KMS-11 (cell line): ENCODE measurements around the gene IPPK.

Experiments
- H2AFZ ChIP-seq: fragments of 200-600 bp; sonication (generic); 2 replicates; pipeline ENCODE4 v1.6.1; 2016; ENCODE audit warnings: antibody characterized with exemption, mixed run types, low read depth
- H3K27ac ChIP-seq: fragments of 200-600 bp; sonication (generic); 2 replicates; pipeline ENCODE4 v1.6.1; 2016; ENCODE audit warnings: mild to moderate bottlenecking, mixed run types
- H3K27me3 ChIP-seq: fragments of 200-600 bp; sonication (generic); 2 replicates; pipeline ENCODE4 v1.6.1; 2017; ENCODE audit warnings: mild to moderate bottlenecking, low read depth, mixed run types, moderate library complexity; ENCODE audit not compliant: insufficient read depth
- H3K36me3 ChIP-seq: fragments of 200-600 bp; sonication (generic); 2 replicates; pipeline ENCODE4 v1.6.1; 2017; ENCODE audit warnings: mild to moderate bottlenecking, mixed run types; ENCODE audit not compliant: insufficient read depth
- H3K4me1 ChIP-seq: fragments of 200-600 bp; sonication (generic); 2 replicates; pipeline ENCODE4 v1.6.1; 2016; ENCODE audit warnings: mild to moderate bottlenecking, low read depth, mixed run types; ENCODE audit not compliant: poor library complexity, severe bottlenecking
- H3K4me2 ChIP-seq: fragments of 200-600 bp; sonication (generic); 2 replicates; pipeline ENCODE4 v1.7.0; 2016; ENCODE audit warnings: mild to moderate bottlenecking, mixed run types
- H3K4me3 ChIP-seq: fragments of 200-600 bp; sonication (generic); IDR thresholded peaks from 2 replicates; pipeline ENCODE4 v1.6.1; 2017; ENCODE audit warnings: low read depth, low read length, mixed read lengths; ENCODE audit not compliant: insufficient read depth
- H3K79me2 ChIP-seq: fragments of 200-600 bp; sonication (generic); 2 replicates; pipeline ENCODE4 v1.6.1; 2016; ENCODE audit warnings: low read depth, mixed run types; ENCODE audit not compliant: insufficient read depth
- H3K9ac ChIP-seq: fragments of 200-600 bp; sonication (generic); 2 replicates; pipeline ENCODE4 v1.6.1; 2016; ENCODE audit warnings: mild to moderate bottlenecking, mixed run types
- H4K20me1 ChIP-seq: fragments of 200-600 bp; sonication (generic); 2 replicates; pipeline ENCODE4 v1.6.1; 2016; ENCODE audit warnings: mild to moderate bottlenecking, mixed run types; ENCODE audit not compliant: insufficient read depth
- TF ChIP-seq, protein P1 (sequence below): fragments of 200-600 bp; sonication (generic); conservative IDR thresholded peaks from 2 replicates; pipeline ENCODE4 v1.6.1; 2017; ENCODE audit warnings: low read depth, mild to moderate bottlenecking, antibody characterized with exemption, low read length, moderate library complexity, mixed read lengths

IPPK gene

DNA sequence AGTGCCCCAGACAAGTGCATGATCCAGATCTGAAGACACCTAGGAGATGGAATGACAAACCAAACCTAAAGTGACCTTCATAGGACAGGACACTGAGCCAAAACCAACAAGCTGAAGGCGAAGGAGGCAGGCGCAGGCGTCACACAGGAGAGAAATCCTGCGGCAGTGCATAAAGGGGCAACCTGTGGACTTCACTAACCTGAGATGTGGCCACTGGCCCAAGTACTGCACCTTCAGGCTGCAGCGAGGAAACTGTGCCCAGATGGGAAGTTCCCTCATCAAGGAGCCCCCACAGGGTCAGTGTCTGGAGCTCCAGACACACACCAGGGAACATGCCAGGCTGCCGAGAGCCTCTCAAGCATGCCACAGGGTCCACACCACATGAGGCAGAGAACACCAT lies 3.7 kb downstream of the IPPK start:
- Histone ChIP-seq H3K79me2 (peaks cover 84% of the 10 kb centered on the region), H4K20me1 (no peaks in the 10 kb centered on the region), H3K27ac (no peak overlapping the region), H3K4me2 (no peak overlapping the region), H3K9ac (no peak overlapping the region), H2AFZ (no peak overlapping the region), H3K4me1 (peaks cover 21% of the 10 kb centered on the region), H3K4me3 (no peak overlapping the region), H3K27me3 (no peaks in the 10 kb centered on the region), H3K36me3 (no peaks in the 10 kb centered on the region)
- TF ChIP-seq, protein P1, sequence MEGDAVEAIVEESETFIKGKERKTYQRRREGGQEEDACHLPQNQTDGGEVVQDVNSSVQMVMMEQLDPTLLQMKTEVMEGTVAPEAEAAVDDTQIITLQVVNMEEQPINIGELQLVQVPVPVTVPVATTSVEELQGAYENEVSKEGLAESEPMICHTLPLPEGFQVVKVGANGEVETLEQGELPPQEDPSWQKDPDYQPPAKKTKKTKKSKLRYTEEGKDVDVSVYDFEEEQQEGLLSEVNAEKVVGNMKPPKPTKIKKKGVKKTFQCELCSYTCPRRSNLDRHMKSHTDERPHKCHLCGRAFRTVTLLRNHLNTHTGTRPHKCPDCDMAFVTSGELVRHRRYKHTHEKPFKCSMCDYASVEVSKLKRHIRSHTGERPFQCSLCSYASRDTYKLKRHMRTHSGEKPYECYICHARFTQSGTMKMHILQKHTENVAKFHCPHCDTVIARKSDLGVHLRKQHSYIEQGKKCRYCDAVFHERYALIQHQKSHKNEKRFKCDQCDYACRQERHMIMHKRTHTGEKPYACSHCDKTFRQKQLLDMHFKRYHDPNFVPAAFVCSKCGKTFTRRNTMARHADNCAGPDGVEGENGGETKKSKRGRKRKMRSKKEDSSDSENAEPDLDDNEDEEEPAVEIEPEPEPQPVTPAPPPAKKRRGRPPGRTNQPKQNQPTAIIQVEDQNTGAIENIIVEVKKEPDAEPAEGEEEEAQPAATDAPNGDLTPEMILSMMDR, result no peak

DNA sequence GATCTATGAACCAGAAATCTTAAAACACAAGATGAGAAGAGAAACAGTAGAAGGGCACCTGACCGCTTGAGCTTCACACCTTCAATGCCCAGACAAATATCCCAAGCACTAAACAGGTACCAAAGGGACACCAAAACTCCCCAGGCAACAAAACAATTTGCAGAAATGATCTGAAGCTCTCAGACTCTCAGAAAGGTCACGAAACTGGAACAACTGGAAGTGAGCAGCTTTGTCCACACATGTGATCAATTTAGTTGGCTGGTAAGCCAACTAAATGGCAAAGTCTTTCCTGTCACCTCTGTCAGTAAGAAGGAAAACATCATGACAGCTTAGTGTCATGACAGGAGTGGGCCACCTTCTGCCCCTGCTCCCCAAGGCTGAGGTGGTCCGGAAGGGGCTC lies 4.1 kb downstream of the IPPK start:
- TF ChIP-seq, protein P1, result no peak
- Histone ChIP-seq H3K79me2 (peaks cover 88% of the 10 kb centered on the region), H2AFZ (no peak overlapping the region), H3K27ac (no peak overlapping the region), H3K4me3 (no peak overlapping the region), H3K27me3 (no peaks in the 10 kb centered on the region), H3K36me3 (no peaks in the 10 kb centered on the region), H3K4me2 (no peak overlapping the region), H4K20me1 (no peaks in the 10 kb centered on the region), H3K4me1 (peaks cover 21% of the 10 kb centered on the region), H3K9ac (no peak overlapping the region)

DNA sequence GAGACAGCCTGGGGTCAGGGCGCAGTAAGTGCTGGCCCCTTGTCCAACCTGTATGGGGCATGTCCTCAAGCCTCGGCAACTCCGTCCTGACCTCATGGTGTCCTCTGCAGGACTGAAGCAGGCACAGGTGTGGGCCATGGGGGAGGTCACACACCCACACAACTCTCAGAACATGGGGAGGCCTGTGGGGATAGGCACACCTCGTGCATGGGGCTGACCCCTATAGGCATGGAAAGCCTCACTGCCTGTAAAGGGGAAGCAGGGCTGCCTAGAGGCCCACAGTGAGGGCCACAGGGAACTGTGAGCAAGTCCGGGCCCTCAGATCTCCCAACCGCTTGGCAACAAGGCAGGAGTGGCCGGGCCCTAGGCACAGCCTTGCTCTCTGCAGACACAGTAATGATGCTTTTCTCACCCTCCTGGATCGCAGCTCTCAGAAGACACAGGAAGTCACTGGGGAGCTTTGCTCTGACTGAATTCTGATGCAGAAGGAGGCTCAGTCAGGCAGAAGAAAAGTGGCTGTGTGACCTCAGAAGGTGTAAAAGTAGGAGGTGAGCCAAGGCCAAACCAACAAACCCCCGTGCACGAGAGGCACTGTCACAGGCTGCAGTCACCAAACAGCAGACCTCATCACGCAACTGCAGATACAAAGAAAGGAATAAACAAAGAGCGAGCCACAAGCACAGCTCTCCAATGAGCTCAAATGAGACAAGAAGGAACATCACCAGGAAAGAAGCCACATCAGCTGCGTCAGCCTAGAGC lies 5.4 kb downstream of the IPPK start:
- Histone ChIP-seq H3K27ac (no peak overlapping the region), H3K36me3 (no peaks in the 10 kb centered on the region), H3K79me2 (peaks cover 89% of the 10 kb centered on the region), H4K20me1 (no peaks in the 10 kb centered on the region), H3K4me1 (peaks cover 21% of the 10 kb centered on the region), H3K9ac (no peak overlapping the region), H3K4me3 (no peak overlapping the region), H3K4me2 (no peak overlapping the region), H2AFZ (no peak overlapping the region), H3K27me3 (no peaks in the 10 kb centered on the region)
- TF ChIP-seq, protein P1, result no peak

DNA sequence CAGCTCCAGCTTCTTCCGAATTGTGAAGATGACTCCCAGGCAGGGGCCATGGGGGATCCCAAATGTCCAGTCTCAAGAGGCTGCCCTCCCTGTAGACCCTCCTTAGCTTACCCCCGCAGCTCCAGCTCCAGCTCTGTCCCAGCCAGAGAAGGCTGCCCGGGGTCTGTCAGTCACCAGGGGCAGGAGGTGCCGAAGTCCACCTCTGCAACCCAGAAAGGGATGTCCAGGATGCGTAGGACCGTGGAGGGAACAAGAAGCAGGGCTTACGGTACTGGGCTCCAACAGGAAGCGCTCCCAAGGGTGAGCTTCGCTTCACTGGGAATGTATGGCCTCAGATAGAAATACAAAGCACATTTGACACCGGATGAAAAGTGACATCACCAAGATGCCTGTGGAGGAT lies 6.0 kb downstream of the IPPK start:
- Histone ChIP-seq H3K4me2 (no peak overlapping the region), H3K36me3 (no peaks in the 10 kb centered on the region), H3K79me2 (peaks cover 86% of the 10 kb centered on the region), H3K27ac (no peak overlapping the region), H3K27me3 (no peaks in the 10 kb centered on the region), H2AFZ (no peak overlapping the region), H3K4me3 (no peak overlapping the region), H3K4me1 (peaks cover 19% of the 10 kb centered on the region), H3K9ac (no peak overlapping the region), H4K20me1 (no peaks in the 10 kb centered on the region)
- TF ChIP-seq, protein P1, result no peak
